ENCODE data around the gene EPHB2. TPM values are rescaled to one million over a fixed set of nuclear protein-coding genes. Genes with fewer than 3 reads are reported as not detected.

EPHB2 gene
- total and polyA plus RNA-seq, 2 donors (not counting 3 experiments of a cell fraction or from before 2014, with no cell fraction given): 50.8 to 69.1 TPM

DNA sequence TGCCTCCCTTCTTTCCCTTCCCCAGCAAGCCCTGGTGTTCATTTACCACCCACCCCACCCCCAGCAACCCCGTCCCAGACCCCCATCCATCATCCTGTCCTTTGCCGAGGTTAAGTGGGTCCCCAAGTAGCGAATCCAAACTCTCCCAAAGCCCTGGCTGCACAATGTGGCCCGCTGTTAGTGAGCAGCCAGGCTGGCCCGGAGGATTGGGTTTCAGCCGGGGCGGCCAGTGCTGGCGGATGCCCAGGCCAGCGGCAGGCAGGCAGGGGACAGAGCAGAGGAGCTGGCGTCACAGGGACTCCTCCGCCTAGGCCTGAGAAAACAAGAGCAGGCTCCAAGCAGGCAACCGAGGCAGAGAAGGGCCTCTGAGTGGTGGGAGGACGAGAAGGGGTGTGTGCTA, 61.4 kb downstream of the EPHB2 start:
- BruUV-seq (replicated peaks): no TSS peak
- DNase-seq (ENCODE audit: low read depth, low spot score) (no peak), FAIRE-seq (no peak)
- Histone ChIP-seq H3K79me2 (ENCODE audit: control insufficient read depth, insufficient read depth, low read length) (peaks cover 26% of the 10 kb centered on the region), H3K4me2 (ENCODE audit: insufficient read depth, low read length) (no peak overlapping the region), H3K9ac (replicated peaks; ENCODE audit: extremely low read depth, insufficient read depth, low read length) (no peak overlapping the region), H3K9me3 (replicated peaks; ENCODE audit: control insufficient read depth, insufficient read depth, low read length) (no peaks in the 10 kb centered on the region), H3K36me3 (ENCODE audit: control insufficient read depth in 2 of 2, extremely low read depth in 1 of 2, insufficient read depth in 2 of 2, low read length in 2 of 2) (no peaks in the 10 kb centered on the region), H3K4me1 (ENCODE audit: control insufficient read depth, extremely low read depth, insufficient read depth, low read length) (peaks cover 4% of the 10 kb centered on the region), H3K27me3 (ENCODE audit: control insufficient read depth in 2 of 2, insufficient read depth in 2 of 2, low read length in 2 of 2) (no peaks in the 10 kb centered on the region), H4K20me1 (replicated peaks; ENCODE audit: control insufficient read depth, extremely low read depth, insufficient read depth, low read length) (no peaks in the 10 kb centered on the region), H3K4me3 (replicated peaks in 1 of 3; ENCODE audit: insufficient read depth in 1 of 3, low read depth in 1 of 3, low read length in 3 of 3) (no peak overlapping the region), H3K27ac (ENCODE audit: insufficient read depth, low read depth, low read length) (no peak overlapping the region), H2AFZ (ENCODE audit: low read depth, low read length) (no peak overlapping the region), H3K9me1 (replicated peaks; ENCODE audit: control insufficient read depth, extremely low read depth, insufficient read depth, low read length) (no peaks in the 10 kb centered on the region)
- POLR2A ChIA-PET: no interaction called here
- CTCF ChIA-PET: interaction anchor here (1.0 to 1.6 kb wide), 2 partner anchors 17 to 68 kb away, joined by 3 to 4 read pairs; no protein-coding TSS in a partner anchor
- dilution Hi-C loops (cut with MboI; ENCODE audit: extremely low pct_ligation_motif_present, low sequenced_read_pairs): no loop called here
- TF ChIP-seq, protein P1, sequence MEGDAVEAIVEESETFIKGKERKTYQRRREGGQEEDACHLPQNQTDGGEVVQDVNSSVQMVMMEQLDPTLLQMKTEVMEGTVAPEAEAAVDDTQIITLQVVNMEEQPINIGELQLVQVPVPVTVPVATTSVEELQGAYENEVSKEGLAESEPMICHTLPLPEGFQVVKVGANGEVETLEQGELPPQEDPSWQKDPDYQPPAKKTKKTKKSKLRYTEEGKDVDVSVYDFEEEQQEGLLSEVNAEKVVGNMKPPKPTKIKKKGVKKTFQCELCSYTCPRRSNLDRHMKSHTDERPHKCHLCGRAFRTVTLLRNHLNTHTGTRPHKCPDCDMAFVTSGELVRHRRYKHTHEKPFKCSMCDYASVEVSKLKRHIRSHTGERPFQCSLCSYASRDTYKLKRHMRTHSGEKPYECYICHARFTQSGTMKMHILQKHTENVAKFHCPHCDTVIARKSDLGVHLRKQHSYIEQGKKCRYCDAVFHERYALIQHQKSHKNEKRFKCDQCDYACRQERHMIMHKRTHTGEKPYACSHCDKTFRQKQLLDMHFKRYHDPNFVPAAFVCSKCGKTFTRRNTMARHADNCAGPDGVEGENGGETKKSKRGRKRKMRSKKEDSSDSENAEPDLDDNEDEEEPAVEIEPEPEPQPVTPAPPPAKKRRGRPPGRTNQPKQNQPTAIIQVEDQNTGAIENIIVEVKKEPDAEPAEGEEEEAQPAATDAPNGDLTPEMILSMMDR (IDR thresholded peaks at IDR 0.05; ENCODE audit: extremely low read depth in 1 of 2, insufficient read depth in 1 of 2, low read depth in 1 of 2, low read length in 2 of 2): no peak
- TF ChIP-seq EZH2 (IDR thresholded peaks at IDR 0.05; ENCODE audit: borderline replicate concordance, low read depth, low read length, severe bottlenecking) (no peak), MYC (IDR thresholded peaks at IDR 0.05; ENCODE audit: low read depth, low read length) (no peak), POLR2AphosphoS5 (IDR thresholded peaks at IDR 0.05; ENCODE audit: insufficient read depth, low read depth, low read length) (no peak), GATA2 (IDR thresholded peaks at IDR 0.05; ENCODE audit: insufficient read depth, insufficient read length, low read depth, low read length) (no peak)
- intact Hi-C loops (cut with micrococcal nuclease): no loop called here
